NCI-H226 (cell line): Measurements from ENCODE around the gene FRAS1.
A peak's percentile ranks its signal among the peaks of the same experiment; 100 is the strongest.
"Not testable (repeated sequence)": the region's sequence is repeated elsewhere in the genome, so short reads cannot be mapped to it uniquely, and the experiment has no call there.

Source experiments
- DNase-seq: peaks from one replicate; pipeline ENCODE4 v3.0.0-alpha.2; 2015

Gene FRAS1, protein sequence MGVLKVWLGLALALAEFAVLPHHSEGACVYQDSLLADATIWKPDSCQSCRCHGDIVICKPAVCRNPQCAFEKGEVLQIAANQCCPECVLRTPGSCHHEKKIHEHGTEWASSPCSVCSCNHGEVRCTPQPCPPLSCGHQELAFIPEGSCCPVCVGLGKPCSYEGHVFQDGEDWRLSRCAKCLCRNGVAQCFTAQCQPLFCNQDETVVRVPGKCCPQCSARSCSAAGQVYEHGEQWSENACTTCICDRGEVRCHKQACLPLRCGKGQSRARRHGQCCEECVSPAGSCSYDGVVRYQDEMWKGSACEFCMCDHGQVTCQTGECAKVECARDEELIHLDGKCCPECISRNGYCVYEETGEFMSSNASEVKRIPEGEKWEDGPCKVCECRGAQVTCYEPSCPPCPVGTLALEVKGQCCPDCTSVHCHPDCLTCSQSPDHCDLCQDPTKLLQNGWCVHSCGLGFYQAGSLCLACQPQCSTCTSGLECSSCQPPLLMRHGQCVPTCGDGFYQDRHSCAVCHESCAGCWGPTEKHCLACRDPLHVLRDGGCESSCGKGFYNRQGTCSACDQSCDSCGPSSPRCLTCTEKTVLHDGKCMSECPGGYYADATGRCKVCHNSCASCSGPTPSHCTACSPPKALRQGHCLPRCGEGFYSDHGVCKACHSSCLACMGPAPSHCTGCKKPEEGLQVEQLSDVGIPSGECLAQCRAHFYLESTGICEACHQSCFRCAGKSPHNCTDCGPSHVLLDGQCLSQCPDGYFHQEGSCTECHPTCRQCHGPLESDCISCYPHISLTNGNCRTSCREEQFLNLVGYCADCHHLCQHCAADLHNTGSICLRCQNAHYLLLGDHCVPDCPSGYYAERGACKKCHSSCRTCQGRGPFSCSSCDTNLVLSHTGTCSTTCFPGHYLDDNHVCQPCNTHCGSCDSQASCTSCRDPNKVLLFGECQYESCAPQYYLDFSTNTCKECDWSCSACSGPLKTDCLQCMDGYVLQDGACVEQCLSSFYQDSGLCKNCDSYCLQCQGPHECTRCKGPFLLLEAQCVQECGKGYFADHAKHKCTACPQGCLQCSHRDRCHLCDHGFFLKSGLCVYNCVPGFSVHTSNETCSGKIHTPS (N-terminal part only)

DNA sequence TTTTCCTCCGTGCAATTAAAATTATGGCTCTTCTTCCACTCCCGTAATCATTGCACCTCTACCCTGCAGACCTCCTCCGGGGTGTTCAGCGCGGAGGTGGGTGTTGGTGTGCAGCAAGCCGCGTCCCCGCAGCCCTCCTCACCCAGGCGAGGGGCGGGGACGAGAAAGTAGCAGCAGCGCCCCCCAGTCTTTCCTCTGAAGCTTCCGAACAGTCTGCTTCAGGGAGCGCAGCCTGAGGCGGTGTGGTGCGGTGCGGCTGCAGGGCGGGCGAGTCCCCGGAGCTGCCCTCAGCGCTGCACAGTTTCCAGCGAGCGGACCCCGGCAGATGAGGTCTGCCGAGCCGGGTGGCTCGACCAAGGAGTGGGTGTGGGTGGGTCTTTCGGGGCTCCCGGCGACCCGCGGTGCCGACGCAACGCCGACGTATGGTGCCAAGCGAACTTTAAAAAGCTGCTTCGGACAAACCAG is at the start of gene FRAS1:
TSS of gene FRAS1 (plus strand) at position 189 of the 465 bp plus-strand sequence. CDS start 687 bp downstream, outside the sequence.
- DNase-seq: peak; percentile 49

DNA sequence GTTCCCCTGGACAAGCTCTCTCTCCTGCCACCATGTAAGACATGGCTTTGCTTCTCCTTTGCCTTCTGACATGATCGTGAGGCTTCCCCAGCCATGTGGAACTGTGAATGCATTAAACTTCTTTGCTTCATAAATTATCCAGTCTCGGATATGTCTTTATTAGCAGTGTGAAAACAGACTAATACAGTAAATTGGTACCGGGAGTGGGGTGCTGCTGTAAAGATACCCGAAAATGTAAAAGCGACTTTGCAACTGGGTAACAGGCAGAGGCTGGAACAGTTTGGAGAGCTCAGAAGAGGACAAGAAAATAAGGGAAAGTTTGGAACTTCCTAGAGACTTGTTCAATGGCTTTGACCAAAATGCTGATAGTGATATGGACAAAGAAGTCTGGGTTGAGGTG is 46.1 kb upstream of the FRAS1 start:
- DNase-seq: not testable (repeated sequence)

- no peak for DNase-seq
Measured at GRCh38 chr4:78014889-78015886, 41.9 kb upstream of the FRAS1 start.

GRCh38 chr4:78018271-78019049 is 38.7 kb upstream of the FRAS1 start:
- no peak for DNase-seq

GRCh38 chr4:78019414-78019813 is 37.7 kb upstream of the FRAS1 start:
- no peak for DNase-seq

DNA sequence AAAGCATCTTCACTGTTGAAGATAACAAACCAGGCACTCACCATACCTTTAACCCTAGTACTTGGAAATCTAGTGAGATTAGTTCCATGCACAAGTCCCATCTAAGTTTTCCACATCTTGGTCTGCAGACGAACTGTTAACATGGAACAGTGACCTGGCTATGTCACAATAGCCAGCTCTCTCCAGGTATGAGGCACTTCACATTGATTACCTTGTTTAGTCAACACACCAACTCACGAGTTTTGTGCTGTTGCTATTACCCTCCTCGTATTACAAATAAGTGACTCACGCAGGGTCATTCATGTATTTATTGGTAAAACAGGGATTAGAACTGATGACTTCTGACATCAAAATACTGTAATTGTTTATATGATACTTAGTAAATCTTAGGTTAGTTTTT is 36.4 kb upstream of the FRAS1 start:
- DNase-seq: no peak

DNA sequence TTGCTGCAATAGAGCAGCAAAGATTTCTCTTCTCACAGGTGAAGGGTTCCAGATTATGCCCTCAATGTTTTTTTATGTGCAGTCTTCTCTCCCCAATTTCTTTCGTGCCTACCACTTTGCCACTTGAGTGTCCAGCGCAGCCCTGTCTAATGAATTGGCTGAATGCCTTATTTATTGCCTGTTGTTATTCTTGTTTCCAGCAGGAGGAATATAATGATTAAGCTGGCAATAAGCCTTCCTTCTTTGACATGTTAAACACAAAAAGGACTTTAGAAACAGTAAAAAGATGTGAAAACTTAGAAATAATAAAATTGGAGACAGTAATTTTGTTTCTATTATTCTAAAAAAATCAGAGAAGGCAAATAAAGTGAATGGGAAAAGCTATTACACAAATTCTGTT is 34.6 kb upstream of the FRAS1 start:
- no peak for DNase-seq

DNA sequence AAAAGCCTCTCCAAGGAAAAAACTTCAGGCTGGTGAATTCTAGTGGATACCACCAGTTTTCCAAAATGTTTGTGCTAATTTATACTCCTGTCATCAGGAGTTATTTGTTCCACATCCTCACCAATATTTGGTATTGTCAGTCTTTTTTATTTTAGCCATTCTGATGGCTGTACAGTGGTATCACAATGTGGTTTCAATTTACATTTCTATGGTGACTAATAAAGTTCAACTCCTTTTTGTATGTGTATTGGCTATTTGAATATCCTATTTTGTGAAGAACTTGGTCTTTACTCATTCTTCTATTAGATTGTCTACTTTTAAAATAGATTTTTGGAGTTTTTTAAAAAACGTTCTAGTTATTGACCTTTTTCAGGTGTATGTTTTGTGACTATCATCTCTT is 33.0 kb upstream of the FRAS1 start:
- no peak for DNase-seq

DNA sequence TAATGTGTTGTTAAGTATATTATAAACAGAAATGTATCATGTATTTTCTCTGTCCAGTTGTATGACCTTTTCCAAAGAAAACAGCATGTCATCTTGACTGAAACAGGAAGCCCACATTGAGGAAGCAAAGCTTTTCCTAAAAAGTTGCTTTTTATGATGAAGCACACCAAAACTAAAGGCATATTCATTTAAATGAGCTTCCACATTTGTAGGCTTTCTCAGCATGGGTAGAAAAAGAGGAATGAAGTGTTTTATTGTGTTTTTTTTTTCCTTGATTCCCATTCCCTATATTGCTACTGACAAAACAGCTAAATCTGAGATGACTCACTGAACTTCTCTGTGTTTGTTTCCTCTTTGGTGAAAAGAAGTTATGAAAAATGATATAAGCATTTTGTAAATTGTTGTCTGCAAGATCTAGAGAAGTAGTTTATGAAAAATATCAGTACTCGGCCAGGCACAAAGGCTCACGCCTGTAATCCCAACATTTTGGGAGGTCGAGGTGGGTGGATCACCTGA is 32.5 kb upstream of the FRAS1 start:
- DNase-seq: no peak

GRCh38 chr4:78031417-78031950 is 25.6 kb upstream of the FRAS1 start:
- peak; percentile 34 for DNase-seq

GRCh38 chr4:78032446-78032845 is 24.7 kb upstream of the FRAS1 start:
- no peak for DNase-seq

- DNase-seq: no peak
Measured at GRCh38 chr4:78032929-78033328, 24.2 kb upstream of the FRAS1 start.

DNA sequence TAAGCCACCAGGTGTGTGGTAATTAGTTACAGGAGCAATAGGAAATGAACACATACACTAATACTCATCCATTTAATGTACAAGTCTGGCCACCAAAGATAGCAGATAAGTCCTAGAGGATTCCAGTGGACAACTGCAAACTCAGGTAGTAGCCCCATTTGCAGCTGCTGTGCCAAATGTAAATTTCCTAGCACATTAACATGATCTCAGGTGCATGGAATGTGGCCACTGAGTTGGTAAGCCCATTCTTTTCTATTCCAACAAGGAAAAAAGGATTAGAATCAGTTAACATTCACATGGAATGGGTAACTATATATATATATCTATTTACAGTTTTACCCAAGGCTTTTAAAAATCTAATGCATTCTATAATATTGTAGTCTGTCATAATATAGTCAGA is 23.3 kb upstream of the FRAS1 start:
- peak; percentile 19 for DNase-seq

DNA sequence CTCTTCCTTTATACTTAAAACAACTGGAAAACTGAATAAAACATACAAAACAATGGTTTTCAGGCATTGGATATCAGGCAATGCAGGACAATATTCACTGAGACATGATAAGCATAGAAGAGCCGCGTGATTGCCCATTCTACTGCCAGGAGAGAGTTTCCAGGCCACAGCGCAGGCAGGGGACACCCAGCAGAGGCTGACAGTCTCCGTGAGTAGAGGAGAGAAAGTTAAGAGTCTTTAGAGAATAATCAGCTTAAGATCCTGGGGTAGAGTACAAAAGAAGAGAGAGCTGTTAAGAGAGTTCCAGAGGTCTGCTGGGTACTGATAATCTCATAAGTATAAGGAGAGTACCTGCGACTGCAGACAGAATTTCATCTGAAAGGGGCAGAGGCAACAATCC is 18.4 kb upstream of the FRAS1 start:
- no peak for DNase-seq

DNA sequence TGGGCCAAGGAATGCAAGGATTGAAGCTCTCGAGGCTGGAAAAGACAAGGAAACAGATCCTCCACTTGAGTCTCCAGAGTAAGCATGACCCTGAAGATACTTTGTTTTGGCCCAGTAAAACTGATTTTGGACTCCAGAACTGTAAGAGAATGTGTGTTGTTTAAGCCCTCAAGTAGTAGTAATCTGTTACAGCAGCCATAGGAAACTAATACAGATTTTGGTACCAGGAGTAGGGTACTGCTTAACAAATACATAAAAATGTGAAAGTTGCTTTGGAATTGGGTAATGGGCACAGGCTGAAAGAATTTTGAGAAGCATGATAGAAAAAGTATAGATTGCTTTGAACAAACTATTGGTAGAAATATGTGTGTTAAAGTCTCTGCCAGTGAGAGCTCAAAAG is 17.4 kb upstream of the FRAS1 start:
- no peak for DNase-seq

- peak; percentile 49 for DNase-seq
Measured at GRCh38 chr4:78040431-78040830, 16.7 kb upstream of the FRAS1 start.

- no peak for DNase-seq
Measured at GRCh38 chr4:78047366-78047765, 9.8 kb upstream of the FRAS1 start.

DNA sequence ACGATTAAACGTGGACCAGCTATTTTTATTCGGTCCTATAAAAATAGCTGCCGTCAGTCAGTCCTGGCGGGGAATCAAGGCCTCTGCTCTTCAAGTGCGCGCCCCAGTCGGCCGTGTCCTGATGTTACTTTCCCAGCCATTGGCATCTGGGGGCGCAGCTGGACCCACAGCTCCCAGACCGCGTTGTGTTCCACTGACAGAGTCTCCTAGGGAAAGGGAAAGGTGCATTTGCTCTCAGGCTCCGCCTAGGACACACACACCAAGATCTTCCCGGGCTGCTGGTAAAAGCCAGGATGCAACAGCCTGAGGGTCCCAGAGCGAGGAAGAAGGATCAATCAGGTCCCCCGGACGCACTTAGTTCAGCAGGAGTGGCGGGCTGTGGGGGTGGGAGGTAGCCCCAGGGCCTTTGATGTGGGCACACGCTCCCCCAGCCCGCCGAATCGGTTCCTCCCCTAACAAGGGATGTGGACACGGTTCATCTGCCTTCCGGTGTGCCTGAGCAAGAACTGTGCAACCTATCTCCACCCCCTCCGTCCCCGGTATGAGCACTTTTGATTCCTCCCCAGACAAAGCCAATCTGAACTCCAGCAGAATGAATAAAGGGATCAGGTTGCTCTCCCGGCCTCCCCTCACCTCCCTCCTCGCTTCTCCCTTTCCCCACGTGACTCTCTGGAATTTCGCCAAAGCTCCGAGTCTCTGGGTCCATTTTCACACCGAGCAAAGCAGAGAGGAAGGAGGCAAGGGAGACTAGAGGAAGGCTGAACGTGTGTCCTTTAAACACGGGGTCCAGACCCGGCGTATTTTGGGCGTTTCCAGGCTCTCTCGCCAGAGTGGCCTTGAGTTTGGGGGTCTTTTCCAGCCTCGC is 626 bp upstream of the FRAS1 start:
- peak; percentile 89 for DNase-seq
